ENCODE measurements around the gene CCL15.

CCL15 gene

GRCh38 chr17:35988164-35988563 is 13.2 kb downstream of the CCL15 start:
- no peak for DNase-seq

- DNase-seq: no peak
Observed at GRCh38 chr17:35986643-35987042, 14.7 kb downstream of the CCL15 start, which contains the start of gene CCL14. CCL14 (minus strand) TSS chr17:35986729; CDS start chr17:35986649, 80 bp downstream.

- DNase-seq: no peak
Observed at GRCh38 chr17:35984140-35984539, 17.2 kb downstream of the CCL15 start.

- DNase-seq: no peak
Observed at GRCh38 chr17:35982409-35983191, 18.8 kb downstream of the CCL15 start.

GRCh38 chr17:35981908-35982330 is 19.4 kb downstream of the CCL15 start:
- DNase-seq: no peak

DNA sequence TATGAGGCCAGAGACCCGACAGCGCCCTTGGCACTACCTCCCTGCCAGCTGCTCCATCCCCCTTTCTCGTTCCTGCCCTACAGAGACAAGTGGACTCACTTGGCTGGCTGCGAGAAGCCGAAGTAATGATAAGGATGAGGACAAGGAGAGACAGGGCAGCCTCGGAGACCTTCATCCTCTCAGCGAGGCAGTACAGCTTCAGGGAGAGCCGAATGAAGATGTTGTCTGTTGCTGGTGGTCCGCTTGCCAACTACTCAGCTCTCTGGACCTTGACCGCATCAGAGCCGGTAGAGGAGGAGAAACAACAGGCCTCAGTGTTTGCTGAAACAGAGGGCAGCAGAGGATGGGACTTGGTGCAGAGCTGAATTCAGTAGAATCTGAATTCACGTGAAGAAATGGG is 20.1 kb downstream of the CCL15 start, which contains the start of gene CCL16:
Gene CCL16, minus strand, starts transcription at position 252 of the 400 bp plus-strand sequence. Its CDS starts 77 bp downstream, at position 175.
- DNase-seq: no peak

DNA sequence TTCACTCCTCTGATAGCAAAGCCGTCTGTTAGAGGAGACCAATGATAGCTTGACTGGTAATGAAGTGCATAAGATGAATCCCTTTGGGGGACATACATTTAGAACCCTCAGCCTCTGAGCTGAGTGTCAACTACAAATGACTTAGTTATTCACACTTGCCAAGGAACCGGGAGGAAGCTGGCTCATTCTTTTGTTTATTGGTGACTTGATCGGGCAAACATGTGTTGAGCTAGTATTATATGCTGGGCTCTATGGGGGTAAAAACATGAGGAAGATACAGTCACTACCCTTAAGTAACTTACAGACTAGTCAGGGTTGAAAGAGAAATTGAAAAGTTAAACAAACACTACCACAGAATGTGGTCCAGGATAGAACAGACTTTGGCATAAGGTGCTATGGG is 23.0 kb downstream of the CCL15 start:
- DNase-seq: no peak

GRCh38 chr17:35977509-35977908 is 23.8 kb downstream of the CCL15 start:
- DNase-seq: no peak

GRCh38 chr17:35973333-35974260 is 27.8 kb downstream of the CCL15 start:
- no peak for DNase-seq

GRCh38 chr17:35972945-35973332 is 28.4 kb downstream of the CCL15 start:
- DNase-seq: no peak

- no peak for DNase-seq
Observed at GRCh38 chr17:35972535-35972934, 28.8 kb downstream of the CCL15 start.

DNA sequence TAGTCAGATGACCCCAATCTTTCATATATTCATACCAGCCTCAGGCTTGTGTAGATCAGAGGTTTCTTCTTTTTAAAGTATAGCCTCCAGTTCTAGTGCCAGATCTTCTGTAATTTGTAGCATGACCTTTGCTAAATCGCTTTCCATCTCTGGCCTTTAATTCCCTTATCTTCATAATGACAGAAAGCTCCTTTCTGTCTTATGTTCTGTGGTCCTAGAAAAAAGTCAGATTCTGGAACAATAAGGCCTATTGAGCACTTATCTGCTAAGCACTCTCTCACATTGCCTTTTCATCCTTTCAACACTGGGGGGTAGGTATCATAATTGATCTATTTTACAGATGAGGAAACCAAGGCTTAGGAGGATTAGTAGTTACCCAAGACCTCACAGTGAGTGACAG is 29.3 kb downstream of the CCL15 start:
- DNase-seq: no peak

GRCh38 chr17:35969558-35970380 is 31.6 kb downstream of the CCL15 start:
- peak; percentile 52 for DNase-seq

DNA sequence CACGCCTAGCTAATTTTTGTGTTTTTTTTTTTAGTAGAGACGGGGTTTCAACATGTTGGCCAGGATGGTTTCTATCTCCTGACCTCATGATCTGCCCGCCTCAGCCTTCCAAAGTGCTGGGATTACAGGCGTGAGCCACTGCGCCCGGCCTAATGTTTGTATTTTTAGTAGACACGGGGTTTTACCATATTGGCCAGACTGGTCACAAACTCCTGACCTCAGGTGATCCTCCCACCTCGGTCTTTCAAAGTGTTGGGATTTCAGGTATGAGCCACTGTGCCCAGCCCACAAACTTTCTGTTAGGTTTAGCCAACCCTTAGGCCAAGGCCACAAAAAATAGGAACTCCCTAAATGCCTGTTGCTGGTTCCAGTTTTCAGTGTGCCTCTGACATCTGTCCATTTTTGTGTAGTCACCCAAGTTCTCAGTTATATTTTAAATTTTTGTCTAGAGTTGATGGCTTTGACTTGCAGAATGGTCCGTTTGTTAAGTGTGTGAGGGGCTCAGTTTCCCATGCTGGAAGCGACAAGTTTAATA is 32.8 kb downstream of the CCL15 start:
- DNase-seq: no peak

DNA sequence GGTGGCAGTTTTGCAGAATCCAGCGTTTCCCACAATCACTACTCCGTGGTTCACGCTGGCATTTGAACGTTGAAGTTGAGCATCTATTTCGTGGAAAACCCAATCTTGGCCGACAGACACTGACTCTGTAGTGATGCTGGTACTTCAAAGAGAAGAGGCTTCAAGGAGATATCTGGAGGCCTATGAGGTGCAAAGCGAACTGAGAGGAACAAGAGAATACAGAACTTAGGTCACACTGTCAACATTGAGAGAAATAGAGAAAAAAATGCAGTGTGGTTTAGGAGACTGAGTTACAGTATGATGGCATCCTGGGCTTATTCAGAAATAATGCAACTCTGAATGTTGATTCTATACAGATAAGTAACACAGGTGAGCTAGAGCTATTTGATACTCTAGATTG is 36.1 kb downstream of the CCL15 start:
- no peak for DNase-seq

- DNase-seq: no peak
Observed at GRCh38 chr17:35963663-35964062, 37.7 kb downstream of the CCL15 start.

DNA sequence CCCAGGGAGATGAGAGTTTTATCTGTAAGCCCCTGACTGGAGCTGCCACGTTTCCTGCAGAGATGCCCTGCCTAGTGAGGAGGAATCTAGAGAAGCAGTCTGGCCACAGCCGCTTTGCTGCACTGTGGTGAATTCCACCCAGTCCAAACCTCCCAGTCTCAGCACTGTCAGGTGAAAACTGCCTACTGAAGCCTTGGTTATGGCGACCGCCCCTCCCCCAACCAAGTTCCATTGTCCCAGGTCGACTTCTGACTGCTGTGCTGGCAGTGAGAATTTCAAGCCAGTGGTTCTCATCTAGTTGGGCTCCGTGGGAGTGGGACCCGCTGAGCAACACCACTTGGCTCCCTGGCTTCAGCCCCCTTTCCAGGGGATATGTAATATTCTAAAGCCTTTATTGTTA is 47.6 kb downstream of the CCL15 start:
- DNase-seq: no peak

- no peak for DNase-seq
Observed at GRCh38 chr17:35949401-35949800, 52.0 kb downstream of the CCL15 start.

GRCh38 chr17:35948092-35948491 is 53.3 kb downstream of the CCL15 start:
- DNase-seq: no peak
